ENCODE results near the gene ENDOV.

- TF ChIP-seq FOXM1 (IDR thresholded peaks at IDR 0.05; ENCODE audit: borderline replicate concordance), result no peak
- no peak for TF ChIP-seq BHLHE40 (IDR thresholded peaks at IDR 0.05; ENCODE audit: borderline replicate concordance)
- no peak for TF ChIP-seq SP1 (IDR thresholded peaks at IDR 0.05)
- TF ChIP-seq HDGF (IDR thresholded peaks at IDR 0.05; ENCODE audit: borderline replicate concordance), result no peak
- TF ChIP-seq L3MBTL2 (conservative IDR thresholded peaks at IDR 0.05), result no peak
- TF ChIP-seq FOXK2 (IDR thresholded peaks at IDR 0.05), result no peak
- TF ChIP-seq LEF1 (IDR thresholded peaks at IDR 0.05; ENCODE audit: borderline replicate concordance), result no peak
- no peak for TF ChIP-seq ARNT (IDR thresholded peaks at IDR 0.05)
- no peak for TF ChIP-seq ZNF384 (IDR thresholded peaks at IDR 0.05)
- no peak for TF ChIP-seq FOXA1 (IDR thresholded peaks at IDR 0.05)
- TF ChIP-seq ELF4 (IDR thresholded peaks at IDR 0.05), result no peak
Measured at GRCh38 chr17:80473701-80474100, 58.7 kb downstream of the ENDOV start.
